ENCODE results near the gene FANCE.

GRCh38 chr6:35488517-35488862, 36.4 kb downstream of the FANCE start:
- TF ChIP-seq CTCF (IDR thresholded peaks at IDR 0.05; ENCODE audit: poor library complexity, severe bottlenecking) (no peak), SMC3 (conservative IDR thresholded peaks at IDR 0.05; ENCODE audit: poor library complexity) (no peak)
